ENCODE data around the gene STRBP. TPM values are rescaled to one million over a fixed set of nuclear protein-coding genes. Genes with fewer than 3 reads are reported as not detected.

STRBP gene
- total RNA-seq, 1 donor from 2014 or later: 65.9 TPM

DNA sequence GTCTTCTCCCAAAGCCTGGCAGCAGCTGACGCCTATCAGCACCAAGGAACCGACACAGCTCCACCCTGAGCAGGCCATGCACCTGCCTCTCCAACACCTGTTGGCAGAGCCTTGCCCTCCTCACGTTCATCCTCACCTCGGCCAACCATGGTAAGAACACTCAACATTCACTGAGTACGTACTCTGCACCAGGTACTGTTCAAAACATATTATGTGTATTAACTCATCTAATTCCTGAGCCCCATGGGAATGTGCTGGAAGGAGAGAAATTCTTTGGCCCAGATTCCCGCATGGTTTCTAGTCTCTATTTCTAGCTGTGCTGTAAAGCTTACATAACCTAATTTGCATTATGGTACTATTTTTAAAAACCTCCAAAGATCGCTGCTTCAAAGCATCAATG, 148.8 kb downstream of the STRBP start:
- no peak overlapping the region for H3K4me3 Mint-ChIP-seq
- no peak for DNase-seq (ENCODE audit: low spot score in 2 of 2, unreplicated experiment in 2 of 2)
- H3K36me3 Mint-ChIP-seq: peaks cover 18% of the 10 kb centered on the region
- no peaks in the 10 kb centered on the region for H3K9me3 Mint-ChIP-seq
- H3K4me1 Mint-ChIP-seq: peaks cover 20% of the 10 kb centered on the region
- H3K27me3 Mint-ChIP-seq (ENCODE audit: low read depth): no peaks in the 10 kb centered on the region
- TF ChIP-seq, protein P1, sequence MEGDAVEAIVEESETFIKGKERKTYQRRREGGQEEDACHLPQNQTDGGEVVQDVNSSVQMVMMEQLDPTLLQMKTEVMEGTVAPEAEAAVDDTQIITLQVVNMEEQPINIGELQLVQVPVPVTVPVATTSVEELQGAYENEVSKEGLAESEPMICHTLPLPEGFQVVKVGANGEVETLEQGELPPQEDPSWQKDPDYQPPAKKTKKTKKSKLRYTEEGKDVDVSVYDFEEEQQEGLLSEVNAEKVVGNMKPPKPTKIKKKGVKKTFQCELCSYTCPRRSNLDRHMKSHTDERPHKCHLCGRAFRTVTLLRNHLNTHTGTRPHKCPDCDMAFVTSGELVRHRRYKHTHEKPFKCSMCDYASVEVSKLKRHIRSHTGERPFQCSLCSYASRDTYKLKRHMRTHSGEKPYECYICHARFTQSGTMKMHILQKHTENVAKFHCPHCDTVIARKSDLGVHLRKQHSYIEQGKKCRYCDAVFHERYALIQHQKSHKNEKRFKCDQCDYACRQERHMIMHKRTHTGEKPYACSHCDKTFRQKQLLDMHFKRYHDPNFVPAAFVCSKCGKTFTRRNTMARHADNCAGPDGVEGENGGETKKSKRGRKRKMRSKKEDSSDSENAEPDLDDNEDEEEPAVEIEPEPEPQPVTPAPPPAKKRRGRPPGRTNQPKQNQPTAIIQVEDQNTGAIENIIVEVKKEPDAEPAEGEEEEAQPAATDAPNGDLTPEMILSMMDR (IDR thresholded peaks at IDR 0.05; ENCODE audit: unreplicated experiment): no peak
- H3K27ac Mint-ChIP-seq: no peak overlapping the region

DNA sequence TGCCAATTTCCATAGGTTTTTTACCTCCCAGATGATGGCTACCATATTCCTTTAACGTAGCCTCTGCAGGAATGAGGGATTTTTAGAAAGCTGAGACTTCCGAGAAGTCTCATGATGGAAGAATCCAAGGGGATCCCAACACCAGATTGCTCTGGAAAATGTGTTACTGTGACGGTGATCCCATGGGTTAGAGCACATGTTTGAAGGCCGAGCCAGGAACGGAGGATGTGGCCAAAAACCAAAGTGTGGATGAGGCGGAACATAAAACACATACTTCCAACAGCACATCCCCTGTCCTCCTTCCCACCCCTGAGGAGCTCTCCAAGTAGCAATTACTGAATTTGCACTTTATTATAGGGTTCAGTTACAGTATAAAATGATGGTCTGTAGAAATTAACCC, 152.3 kb downstream of the STRBP start:
- Mint-ChIP-seq H3K27me3 (ENCODE audit: low read depth) (no peaks in the 10 kb centered on the region), H3K4me3 (no peak overlapping the region), H3K9me3 (no peaks in the 10 kb centered on the region), H3K27ac (no peak overlapping the region), H3K36me3 (peaks cover 17% of the 10 kb centered on the region), H3K4me1 (peaks cover 7% of the 10 kb centered on the region)
- no peak for DNase-seq (ENCODE audit: low spot score in 2 of 2, unreplicated experiment in 2 of 2)
- TF ChIP-seq, protein P1 (IDR thresholded peaks at IDR 0.05; ENCODE audit: unreplicated experiment): no peak

DNA sequence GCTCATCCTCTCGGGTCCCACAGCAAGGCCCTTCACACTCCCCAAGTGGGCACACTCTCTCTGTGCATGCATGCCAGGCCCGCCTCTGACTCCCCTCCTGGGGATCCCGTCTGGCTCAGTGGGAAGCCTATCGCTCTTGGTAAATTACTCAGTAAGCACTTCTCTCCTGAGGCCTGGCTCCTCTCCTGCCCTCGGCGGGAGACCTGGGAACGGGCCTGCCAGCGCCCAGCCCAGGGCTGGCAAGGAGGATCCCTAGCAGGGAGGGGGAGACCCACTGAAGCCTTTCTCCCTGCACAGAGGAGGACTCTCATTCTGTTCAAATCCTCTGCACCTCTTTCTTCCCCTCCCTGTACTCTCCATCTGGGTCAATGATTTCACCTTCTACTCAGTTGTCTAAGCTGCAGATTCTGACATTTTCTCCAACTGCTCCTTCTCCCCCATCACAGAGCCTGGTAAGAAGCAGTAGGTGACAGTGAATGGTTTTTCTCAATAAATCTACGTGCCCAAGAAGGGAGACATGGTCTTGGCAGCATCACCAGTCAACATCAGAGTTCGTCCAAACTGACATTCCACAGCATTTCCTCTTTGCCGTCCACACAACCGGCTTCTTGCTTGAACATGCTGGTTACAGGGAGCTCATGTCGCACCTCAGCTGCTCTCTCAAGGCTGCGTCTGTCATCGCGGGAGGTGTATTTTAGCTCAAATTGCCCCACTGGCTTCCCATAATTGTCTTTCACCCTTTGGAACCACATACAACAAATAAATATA, 153.1 kb downstream of the STRBP start:
- H3K9me3 Mint-ChIP-seq: no peaks in the 10 kb centered on the region
- H3K27me3 Mint-ChIP-seq (ENCODE audit: low read depth): no peaks in the 10 kb centered on the region
- H3K4me3 Mint-ChIP-seq: no peak overlapping the region
- TF ChIP-seq, protein P1 (IDR thresholded peaks at IDR 0.05; ENCODE audit: unreplicated experiment): no peak
- no peak overlapping the region for H3K27ac Mint-ChIP-seq
- peaks cover 7% of the 10 kb centered on the region for H3K4me1 Mint-ChIP-seq
- H3K36me3 Mint-ChIP-seq: peaks cover 17% of the 10 kb centered on the region
- no peak for DNase-seq (ENCODE audit: low spot score in 2 of 2, unreplicated experiment in 2 of 2)

DNA sequence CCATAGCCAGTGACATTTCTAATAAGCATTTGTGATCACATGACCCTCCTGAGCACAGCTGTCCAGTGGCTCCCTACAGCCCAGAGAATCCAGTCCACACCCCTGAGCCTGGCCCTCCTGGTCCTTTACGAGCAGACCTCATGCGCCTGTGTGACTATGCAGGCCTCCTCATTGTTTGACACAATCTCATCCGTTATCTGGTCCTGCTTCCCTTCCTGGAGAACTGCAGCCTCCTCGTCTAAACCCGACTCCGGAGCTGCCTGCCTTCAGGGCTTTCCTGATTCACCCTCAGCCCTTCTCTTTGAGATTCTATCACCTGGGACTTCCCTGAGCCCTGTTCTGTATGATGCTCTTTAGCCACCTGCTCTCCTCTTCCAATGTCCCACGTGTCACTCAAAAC, 155.2 kb downstream of the STRBP start:
- H3K27ac Mint-ChIP-seq: peak overlapping the region; percentile 25
- H3K9me3 Mint-ChIP-seq: no peaks in the 10 kb centered on the region
- no peak for DNase-seq (ENCODE audit: low spot score in 2 of 2, unreplicated experiment in 2 of 2)

DNA sequence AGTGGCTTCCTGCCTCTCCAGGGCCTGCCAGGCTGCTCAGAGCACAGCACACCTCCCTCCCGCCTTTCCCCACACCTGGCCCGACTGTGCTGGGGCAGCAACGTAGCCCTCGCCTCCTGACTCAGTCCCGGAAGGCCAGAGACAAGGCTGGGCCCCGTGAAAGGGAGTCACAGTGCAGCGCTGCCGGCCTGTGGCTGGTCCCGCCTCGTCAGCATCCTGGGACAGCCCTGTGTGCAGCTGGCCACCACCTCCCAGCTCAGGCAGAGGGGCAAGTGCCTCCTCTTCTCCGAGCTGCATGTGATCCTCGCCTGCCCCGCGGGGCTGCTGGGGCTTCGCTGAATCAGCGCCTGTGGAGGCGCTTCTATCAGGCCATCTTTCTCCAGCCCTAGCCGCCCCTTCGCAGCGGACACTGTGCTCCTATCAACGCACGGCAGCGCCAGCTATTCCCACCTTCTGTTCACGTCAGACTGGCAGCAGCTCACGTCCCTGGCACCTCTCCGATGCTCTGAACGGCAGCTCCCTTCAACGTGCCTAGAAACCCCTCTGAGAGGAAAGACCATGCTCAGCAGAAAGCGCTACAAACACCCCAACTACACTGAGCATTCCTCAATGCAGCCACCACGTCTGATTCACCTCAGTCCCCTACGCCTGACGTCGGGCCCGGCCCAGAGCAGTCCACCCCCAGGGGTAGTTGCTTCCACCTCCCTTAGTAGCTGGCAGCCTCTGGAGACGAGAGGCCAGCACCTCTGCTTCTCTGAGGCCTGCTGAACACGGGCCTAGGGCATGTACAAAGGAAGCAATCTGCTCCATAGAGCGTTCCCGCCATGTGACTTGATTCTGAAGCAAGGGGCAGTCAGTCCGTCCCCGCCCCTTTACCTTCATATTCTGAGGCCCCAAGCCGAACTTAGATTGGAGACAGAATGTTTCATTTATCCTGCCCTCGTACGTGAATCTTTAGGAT, 156.1 kb downstream of the STRBP start:
- H3K4me1 Mint-ChIP-seq: no peaks in the 10 kb centered on the region
- TF ChIP-seq, protein P1 (IDR thresholded peaks at IDR 0.05; ENCODE audit: unreplicated experiment): no peak
- H3K9me3 Mint-ChIP-seq: no peaks in the 10 kb centered on the region
- H3K27me3 Mint-ChIP-seq (ENCODE audit: low read depth): no peaks in the 10 kb centered on the region
- H3K27ac Mint-ChIP-seq: no peak overlapping the region
- H3K4me3 Mint-ChIP-seq: no peak overlapping the region
- DNase-seq (ENCODE audit: low spot score in 2 of 2, unreplicated experiment in 2 of 2): no peak
- H3K36me3 Mint-ChIP-seq: peaks cover 19% of the 10 kb centered on the region

More for the DNA sequence above, 155.2 kb downstream of the STRBP start:
- Mint-ChIP-seq H3K4me1 (no peaks in the 10 kb centered on the region), H3K36me3 (peaks cover 19% of the 10 kb centered on the region), H3K27me3 (ENCODE audit: low read depth) (no peaks in the 10 kb centered on the region), H3K4me3 (no peak overlapping the region)
- TF ChIP-seq, protein P1 (IDR thresholded peaks at IDR 0.05; ENCODE audit: unreplicated experiment): no peak
